ENCODE measurements around the gene MIPEP. TPM values are rescaled to one million over a fixed set of nuclear protein-coding genes. Genes with fewer than 3 reads are reported as not detected.

The MIPEP gene
- total RNA-seq (2014; rRNA removed; shearing (Covaris generic)): 17.8 and 19.0 TPM in 2 replicates

DNA sequence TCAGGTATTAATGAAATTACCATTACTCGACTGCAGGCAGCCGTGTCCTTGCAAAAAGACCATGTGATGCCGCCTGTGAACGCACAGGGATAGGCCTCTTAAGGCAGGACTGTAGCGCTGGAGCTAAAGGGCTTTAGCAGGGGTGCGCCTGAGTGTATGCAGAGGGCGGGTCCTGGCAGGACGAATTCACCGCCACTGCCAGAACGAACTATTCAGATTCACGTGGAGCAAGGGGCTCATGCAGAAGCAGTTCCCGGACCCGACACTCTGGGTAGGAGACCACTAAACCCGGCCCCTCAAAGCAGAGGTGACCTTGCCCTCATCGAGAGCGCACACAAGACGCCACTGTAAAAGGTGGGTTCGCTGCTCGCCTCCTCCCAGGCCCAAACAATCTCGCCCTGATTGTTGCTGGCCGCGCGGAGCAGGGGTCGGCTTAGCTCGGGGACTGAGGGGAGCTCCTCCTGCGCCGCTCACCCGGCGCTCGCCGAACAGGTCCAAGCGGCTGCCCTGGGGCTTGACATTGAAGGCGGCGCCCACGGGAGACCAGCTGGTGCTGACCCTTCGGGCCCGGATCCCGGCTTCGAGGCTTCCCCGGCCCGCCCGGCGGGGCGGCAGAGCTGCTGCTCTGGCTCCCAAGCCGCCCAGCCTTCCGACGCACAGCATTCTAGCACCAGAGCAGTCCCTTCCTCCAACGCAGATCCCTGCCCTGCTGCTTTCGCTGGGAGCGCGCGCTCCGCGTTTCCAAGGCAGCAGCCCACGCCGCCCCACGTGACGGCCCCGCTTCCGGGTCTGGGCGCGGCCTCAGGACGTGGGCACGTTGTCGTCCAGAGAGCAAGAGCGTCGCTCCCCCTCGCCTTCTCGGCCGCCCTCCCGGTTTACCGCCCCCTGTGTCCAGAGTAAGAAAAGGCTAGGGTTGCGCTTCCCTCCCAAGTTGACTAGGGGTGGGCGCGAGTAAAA, at the start of gene MIPEP:
TSS of gene MIPEP (minus strand) at position 743 of the 957 bp plus-strand sequence. CDS start at position 663, 80 bp downstream.

DNA sequence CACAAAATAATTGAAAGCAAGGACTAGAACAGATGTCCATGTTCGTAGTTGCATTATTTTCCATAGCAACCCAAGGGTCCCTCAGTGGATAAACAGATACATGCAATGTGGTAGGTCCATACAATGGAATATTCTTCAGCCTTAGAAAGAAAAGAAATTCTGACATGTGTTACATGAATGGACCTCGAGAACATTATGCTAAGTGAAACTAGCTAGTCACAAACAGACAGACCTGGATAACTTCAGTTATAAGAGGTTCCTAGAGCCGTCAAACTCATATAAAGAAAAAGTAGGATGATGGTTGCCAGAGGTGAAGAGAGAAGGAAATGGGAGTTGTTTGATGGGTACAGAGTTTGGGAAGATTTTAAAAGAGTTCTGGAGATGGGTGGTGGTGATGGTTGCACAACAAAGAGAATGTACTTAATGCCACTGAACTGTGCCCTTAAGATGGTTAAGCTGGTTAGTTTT, 8.3 kb upstream of the MIPEP start, which contains the start of gene C1QTNF9B:
TSS of gene C1QTNF9B (minus strand) at position 51 of the 468 bp plus-strand sequence.

Small RNA genes lying within 50 kb of the gene (small RNA-seq; reads per million reads assigned to genes)
- gene MTCO3P2: not detected

Other genes with a start within 250 kb of the MIPEP start
- not detected in 2 replicates for gene C1QTNF9B, start 8.1 kb upstream of the MIPEP start, total RNA-seq (2014; rRNA removed; shearing (Covaris generic))

All from A375 (cell line).